HG03095 (cell line): ENCODE measurements around the gene FXYD5.
"Not testable (repeated sequence)": the region's sequence is repeated elsewhere in the genome, so short reads cannot be mapped to it uniquely, and the experiment has no call there.

ENCODE experiments used
- ATAC-seq: cut with Tn5 transposase; IDR thresholded peaks from one replicate; pipeline ENCODE4 v1.9.1; 2021; ENCODE audit warnings: moderate library complexity; ENCODE audit not compliant: unreplicated experiment

The FXYD5 gene

GRCh38 chr19:35136977-35137702 is 17.4 kb upstream of the FXYD5 start:
- no peak for ATAC-seq

- no peak for ATAC-seq
Measured at GRCh38 chr19:35138305-35138892, 16.1 kb upstream of the FXYD5 start, which contains the start of gene FXYD1. Gene FXYD1, plus strand, starts transcription at chr19:35138824. Its CDS starts 1,256 bp downstream, at chr19:35140080.

GRCh38 chr19:35140207-35140961 is 14.2 kb upstream of the FXYD5 start:
- ATAC-seq: no peak

- peak; percentile 47 for ATAC-seq
Measured at GRCh38 chr19:35140962-35141836, 13.3 kb upstream of the FXYD5 start.

GRCh38 chr19:35141837-35142605 is 12.5 kb upstream of the FXYD5 start:
- no peak for ATAC-seq

- ATAC-seq: no peak
Measured at GRCh38 chr19:35142606-35143230, 11.8 kb upstream of the FXYD5 start.

- ATAC-seq: no peak
Measured at GRCh38 chr19:35143231-35143715, 11.3 kb upstream of the FXYD5 start, which contains the start of gene FXYD7. Gene FXYD7, plus strand, starts transcription at chr19:35143255. Its CDS starts 79 bp downstream, at chr19:35143334.

- ATAC-seq: no peak
Measured at GRCh38 chr19:35143818-35144217, 10.7 kb upstream of the FXYD5 start.

- no peak for ATAC-seq
Measured at GRCh38 chr19:35144259-35144599, 10.3 kb upstream of the FXYD5 start.

- no peak for ATAC-seq
Measured at GRCh38 chr19:35144600-35145436, 9.7 kb upstream of the FXYD5 start.

GRCh38 chr19:35146746-35147459 is 7.6 kb upstream of the FXYD5 start:
- ATAC-seq: no peak

GRCh38 chr19:35149463-35149862 is 5.1 kb upstream of the FXYD5 start:
- no peak for ATAC-seq

- no peak for ATAC-seq
Measured at GRCh38 chr19:35150445-35150844, 4.1 kb upstream of the FXYD5 start.

GRCh38 chr19:35151273-35152065 is 3.1 kb upstream of the FXYD5 start:
- no peak for ATAC-seq

GRCh38 chr19:35153129-35153522 is 1.4 kb upstream of the FXYD5 start:
- not testable (repeated sequence) for ATAC-seq

- no peak for ATAC-seq
Measured at GRCh38 chr19:35153701-35154524, 622 bp upstream of the FXYD5 start.
